ENCODE measurements around the gene TBL1X. TPM values are rescaled to one million over a fixed set of nuclear protein-coding genes. Genes with fewer than 3 reads are reported as not detected.
"Not testable (repeated sequence)": the region's sequence is repeated elsewhere in the genome, so short reads cannot be mapped to it uniquely, and the experiment has no call there.

The TBL1X gene
- total and polyA plus RNA-seq, 2 experiments from 2014 or later, result 21.8 to 29.9 TPM

DNA sequence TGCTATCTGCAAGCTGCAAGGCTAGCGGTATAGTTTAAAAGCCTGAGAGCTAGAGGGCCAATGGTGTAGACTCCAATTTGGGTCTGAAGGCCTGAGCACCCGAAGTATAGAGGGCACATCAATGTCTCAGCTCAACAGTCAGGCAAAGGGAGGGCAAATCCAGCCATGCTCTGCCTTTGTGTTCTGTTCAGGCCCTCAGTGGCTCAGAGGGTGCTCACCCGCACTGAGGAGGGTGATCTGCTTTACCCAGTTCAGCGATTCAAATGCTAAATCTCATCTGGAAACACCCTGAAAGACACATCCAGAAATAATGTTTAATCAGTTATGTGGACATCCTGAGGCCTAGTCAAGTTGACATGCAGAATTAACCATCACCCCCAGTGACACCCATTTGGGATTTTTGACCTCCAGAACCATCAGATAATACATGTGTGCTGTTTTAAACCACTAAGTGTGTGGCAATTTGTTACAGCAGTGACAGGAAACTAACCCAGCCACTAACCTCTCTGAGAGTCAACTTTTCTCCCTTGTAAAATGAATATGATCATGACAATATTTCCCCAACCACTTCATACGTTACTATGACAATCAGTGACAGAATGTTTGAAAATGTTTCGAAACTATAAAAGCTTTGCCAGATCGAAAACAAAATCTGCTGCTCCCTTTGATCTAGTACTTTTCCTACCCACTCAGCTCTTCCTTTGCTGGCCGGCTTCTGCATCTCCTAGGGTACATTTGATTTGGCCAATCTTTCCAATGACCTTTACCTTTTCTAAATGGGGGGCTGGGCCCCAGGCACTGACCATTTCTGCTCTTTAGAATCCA, 8.4 kb upstream of the TBL1X start:
- peaks cover 3% of the 10 kb centered on the region for H3K4me1 ChIP-seq (ENCODE audit: low read depth)

DNA sequence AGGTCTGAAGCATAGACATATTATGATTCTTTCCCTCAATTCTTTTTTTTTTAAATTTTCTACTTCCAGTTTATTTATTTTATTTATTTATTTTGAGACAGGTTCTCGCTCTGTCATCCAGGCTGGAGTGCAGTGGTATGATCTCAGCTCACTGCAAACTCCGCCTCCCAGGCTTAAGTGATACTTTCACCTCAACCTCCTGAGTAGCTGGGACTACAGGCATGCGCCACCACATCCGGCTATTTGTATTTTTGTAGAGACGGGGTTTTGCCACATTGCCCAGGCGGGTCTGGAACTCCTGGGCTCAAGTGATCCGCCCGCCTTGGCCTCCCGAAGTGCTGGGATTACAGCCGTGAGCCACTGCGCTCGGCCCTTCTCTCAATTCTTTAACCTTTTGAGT, 6.8 kb upstream of the TBL1X start:
- not testable (repeated sequence) for H3K27ac ChIP-seq; H3K36me3 ChIP-seq; DNase-seq (ENCODE audit: low read depth in 1 of 2, low spot score in 1 of 2); H3K4me3 ChIP-seq; H3K27me3 ChIP-seq; H3K9me3 ChIP-seq (ENCODE audit: low read depth)
- peaks cover 13% of the 10 kb centered on the region for H3K4me1 ChIP-seq (ENCODE audit: low read depth)

More for the DNA sequence above, 8.4 kb upstream of the TBL1X start:
- Histone ChIP-seq H3K36me3 (no peaks in the 10 kb centered on the region), H3K9me3 (ENCODE audit: low read depth) (no peaks in the 10 kb centered on the region), H3K27ac (no peak overlapping the region), H3K27me3 (no peaks in the 10 kb centered on the region), H3K4me3 (no peak overlapping the region)
- no peak for DNase-seq (ENCODE audit: low read depth in 1 of 2, low spot score in 1 of 2)
- TF ChIP-seq, protein P1, sequence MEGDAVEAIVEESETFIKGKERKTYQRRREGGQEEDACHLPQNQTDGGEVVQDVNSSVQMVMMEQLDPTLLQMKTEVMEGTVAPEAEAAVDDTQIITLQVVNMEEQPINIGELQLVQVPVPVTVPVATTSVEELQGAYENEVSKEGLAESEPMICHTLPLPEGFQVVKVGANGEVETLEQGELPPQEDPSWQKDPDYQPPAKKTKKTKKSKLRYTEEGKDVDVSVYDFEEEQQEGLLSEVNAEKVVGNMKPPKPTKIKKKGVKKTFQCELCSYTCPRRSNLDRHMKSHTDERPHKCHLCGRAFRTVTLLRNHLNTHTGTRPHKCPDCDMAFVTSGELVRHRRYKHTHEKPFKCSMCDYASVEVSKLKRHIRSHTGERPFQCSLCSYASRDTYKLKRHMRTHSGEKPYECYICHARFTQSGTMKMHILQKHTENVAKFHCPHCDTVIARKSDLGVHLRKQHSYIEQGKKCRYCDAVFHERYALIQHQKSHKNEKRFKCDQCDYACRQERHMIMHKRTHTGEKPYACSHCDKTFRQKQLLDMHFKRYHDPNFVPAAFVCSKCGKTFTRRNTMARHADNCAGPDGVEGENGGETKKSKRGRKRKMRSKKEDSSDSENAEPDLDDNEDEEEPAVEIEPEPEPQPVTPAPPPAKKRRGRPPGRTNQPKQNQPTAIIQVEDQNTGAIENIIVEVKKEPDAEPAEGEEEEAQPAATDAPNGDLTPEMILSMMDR (IDR thresholded peaks at IDR 0.05; ENCODE audit: low read depth, low read length), result no peak

- TF ChIP-seq, protein P1 (IDR thresholded peaks at IDR 0.05; ENCODE audit: low read depth, low read length), result no peak
Observed at GRCh38 chrX:9458516-9459078, 6.3 kb upstream of the TBL1X start.

DNA sequence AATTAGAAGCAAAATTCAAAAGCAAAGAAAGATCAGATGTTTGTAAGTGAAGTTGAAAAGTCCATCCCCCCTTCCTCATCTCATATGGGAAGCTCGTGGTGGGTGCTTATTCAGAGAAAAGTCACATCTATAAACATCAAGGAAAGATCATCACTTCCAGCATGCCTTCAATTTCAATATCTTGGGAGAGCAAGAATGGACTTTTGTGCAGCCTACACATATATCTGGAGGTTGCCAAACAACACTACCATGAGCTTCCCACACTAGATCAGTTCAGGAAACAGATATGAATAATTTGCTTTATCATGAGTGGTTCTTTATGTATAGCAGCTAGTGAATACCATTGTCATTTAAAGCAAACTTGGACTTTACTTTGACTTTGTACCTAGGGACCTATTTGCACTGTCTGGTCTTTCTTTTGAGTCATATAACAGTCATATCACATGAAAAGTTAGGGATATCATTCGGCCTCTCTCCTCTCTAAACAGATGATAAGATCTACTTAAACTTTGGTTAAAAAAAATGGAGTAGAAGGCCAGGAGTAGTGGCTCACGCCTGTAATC, 5.6 kb upstream of the TBL1X start:
- no peak overlapping the region for H3K4me3 ChIP-seq
- no peak overlapping the region for H3K27ac ChIP-seq
- no peaks in the 10 kb centered on the region for H3K36me3 ChIP-seq
- TF ChIP-seq, protein P1 (IDR thresholded peaks at IDR 0.05; ENCODE audit: low read depth, low read length), result no peak
- H3K9me3 ChIP-seq (ENCODE audit: low read depth), result no peaks in the 10 kb centered on the region
- no peak for DNase-seq (ENCODE audit: low read depth in 1 of 2, low spot score in 1 of 2)
- H3K27me3 ChIP-seq, result no peaks in the 10 kb centered on the region
- peaks cover 13% of the 10 kb centered on the region for H3K4me1 ChIP-seq (ENCODE audit: low read depth)

More at GRCh38 chrX:9458516-9459078, 6.3 kb upstream of the TBL1X start:
- Histone ChIP-seq H3K27ac (no peak overlapping the region), H3K4me3 (no peak overlapping the region), H3K9me3 (ENCODE audit: low read depth) (no peaks in the 10 kb centered on the region), H3K27me3 (no peaks in the 10 kb centered on the region), H3K4me1 (ENCODE audit: low read depth) (peaks cover 13% of the 10 kb centered on the region), H3K36me3 (no peaks in the 10 kb centered on the region)
- DNase-seq (ENCODE audit: low read depth in 1 of 2, low spot score in 1 of 2), result no peak

DNA sequence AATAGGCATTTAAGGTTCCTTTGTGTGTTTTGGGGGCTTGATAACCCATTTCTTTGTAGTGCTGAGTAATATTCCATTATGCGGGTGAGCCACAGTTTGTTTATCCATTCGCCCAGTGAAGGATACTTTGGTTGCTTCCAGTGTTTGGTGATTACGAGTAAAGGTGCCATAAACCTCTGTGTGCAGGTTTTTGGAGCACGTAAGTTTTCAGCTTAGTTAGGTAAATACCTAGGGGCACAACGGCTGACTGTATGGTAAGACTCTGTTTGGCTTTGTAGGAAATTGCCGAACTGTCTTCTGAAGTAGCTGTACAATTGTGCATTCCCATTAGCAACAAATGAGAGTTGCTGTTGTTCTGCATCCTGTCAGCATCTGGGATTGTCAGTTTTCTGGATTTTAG, 3.8 kb upstream of the TBL1X start:
- no peak overlapping the region for H3K4me3 ChIP-seq

More for the DNA sequence above, 3.8 kb upstream of the TBL1X start:
- Histone ChIP-seq H3K9me3 (ENCODE audit: low read depth) (no peaks in the 10 kb centered on the region), H3K27ac (no peak overlapping the region), H3K36me3 (no peaks in the 10 kb centered on the region), H3K4me1 (ENCODE audit: low read depth) (peaks cover 13% of the 10 kb centered on the region), H3K27me3 (no peaks in the 10 kb centered on the region)
- DNase-seq (ENCODE audit: low read depth in 1 of 2, low spot score in 1 of 2), result no peak
- TF ChIP-seq, protein P1 (IDR thresholded peaks at IDR 0.05; ENCODE audit: low read depth, low read length), result no peak

Measured in cardiac muscle cell (in vitro differentiated cells and primary cell).